Stimulated activated CD8-positive, alpha-beta memory T cell treated with anti-CD3 and anti-CD28 coated beads, Interleukin-12 subunit alpha, Interleukin-12 subunit beta, amount 100 ng/mL, for 24 hours (primary cell): ENCODE results near the gene INHBC.
"Not testable (repeated sequence)": the region's sequence is repeated elsewhere in the genome, so short reads cannot be mapped to it uniquely, and the experiment has no call there.

Experiments used
- DNase-seq: peaks from one replicate; pipeline ENCODE4 v3.0.0-alpha.2; 2020; ENCODE audit errors: extremely low read depth

Gene INHBC, protein sequence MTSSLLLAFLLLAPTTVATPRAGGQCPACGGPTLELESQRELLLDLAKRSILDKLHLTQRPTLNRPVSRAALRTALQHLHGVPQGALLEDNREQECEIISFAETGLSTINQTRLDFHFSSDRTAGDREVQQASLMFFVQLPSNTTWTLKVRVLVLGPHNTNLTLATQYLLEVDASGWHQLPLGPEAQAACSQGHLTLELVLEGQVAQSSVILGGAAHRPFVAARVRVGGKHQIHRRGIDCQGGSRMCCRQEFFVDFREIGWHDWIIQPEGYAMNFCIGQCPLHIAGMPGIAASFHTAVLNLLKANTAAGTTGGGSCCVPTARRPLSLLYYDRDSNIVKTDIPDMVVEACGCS

GRCh38 chr12:57434517-57435223 is at the start of gene INHBC:
Gene INHBC, plus strand, starts transcription at chr12:57434784. Its CDS starts 103 bp downstream, at chr12:57434887.
- DNase-seq, result no peak

GRCh38 chr12:57385586-57385985 is 49.0 kb upstream of the INHBC start:
- no peak for DNase-seq

GRCh38 chr12:57386187-57386720 is 48.3 kb upstream of the INHBC start:
- no peak for DNase-seq

DNA sequence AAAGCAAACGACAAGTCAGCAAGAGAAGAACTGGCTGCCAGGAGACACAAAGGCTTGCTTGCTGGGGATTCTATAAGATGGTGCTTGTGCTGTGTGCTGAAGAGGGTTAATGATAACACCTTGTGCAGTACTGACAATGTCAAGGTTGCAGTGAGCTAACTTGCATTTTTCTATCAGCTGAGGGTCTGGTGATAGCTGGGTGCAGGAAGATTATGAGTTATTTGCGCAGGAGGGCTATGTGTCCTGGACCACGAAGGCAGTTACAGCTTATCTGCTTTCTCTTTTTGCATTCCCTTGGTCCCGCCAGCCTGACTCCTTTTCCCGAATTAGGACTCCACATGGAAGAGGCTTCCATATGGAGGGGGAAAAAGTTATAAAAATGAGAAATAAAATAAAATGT is 46.2 kb upstream of the INHBC start:
- DNase-seq, result no peak

- no peak for DNase-seq
Observed at GRCh38 chr12:57389033-57389432, 45.6 kb upstream of the INHBC start.

- no peak for DNase-seq
Observed at GRCh38 chr12:57390174-57390573, 44.4 kb upstream of the INHBC start.

DNA sequence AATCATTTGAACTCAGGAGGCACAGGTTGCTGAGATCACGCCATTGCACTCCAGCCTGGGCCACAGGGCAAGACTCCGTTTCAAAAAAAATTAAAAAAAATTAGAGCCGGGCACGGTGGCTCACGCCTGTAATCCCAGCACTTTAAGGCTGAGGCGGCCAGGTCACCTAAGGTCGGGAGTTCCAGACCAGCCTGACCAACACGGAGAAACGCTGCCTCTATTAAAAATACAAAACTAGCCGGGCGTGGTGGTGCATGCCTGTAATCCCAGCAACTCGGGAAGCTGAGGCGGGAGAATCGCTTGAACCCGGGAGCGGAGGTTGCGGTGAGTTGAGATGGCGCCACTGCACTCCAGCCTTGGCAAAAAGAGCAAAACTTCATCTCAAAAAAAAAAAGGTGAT is 39.5 kb upstream of the INHBC start:
- DNase-seq, result no peak

GRCh38 chr12:57397441-57397840 is 37.1 kb upstream of the INHBC start:
- DNase-seq, result no peak

DNA sequence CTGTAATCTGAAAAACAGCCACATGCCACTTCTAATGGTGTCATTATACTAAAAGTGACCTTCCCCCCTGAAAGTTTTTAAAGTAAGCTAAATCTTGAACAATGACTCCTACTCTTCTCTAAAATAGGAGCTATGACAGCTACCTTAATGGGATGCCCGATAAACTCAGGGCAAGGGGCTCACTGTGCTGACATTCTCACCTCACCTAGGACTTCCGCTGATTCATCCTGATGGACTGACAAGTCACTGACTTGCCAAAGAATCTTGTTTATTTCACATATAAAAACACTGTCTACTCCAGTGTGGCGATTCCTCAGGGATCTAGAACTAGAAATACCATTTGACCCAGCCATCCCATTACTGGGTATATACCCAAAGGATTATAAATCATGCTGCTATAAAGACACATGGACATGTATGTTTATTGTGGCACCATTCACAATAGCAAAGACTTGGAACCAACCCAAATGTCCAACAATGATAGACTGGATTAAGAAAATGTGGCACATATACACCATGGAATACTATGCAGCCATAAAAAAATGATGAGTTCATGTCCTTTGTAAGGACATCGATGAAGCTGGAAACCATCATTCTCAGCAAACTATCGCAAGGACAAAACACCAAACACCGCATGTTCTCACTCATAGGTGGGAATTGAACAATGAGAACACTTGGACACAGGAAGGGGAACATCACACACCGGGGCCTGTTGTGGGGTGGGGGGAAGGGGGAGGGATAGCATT is 34.7 kb upstream of the INHBC start:
- DNase-seq, result not testable (repeated sequence)

GRCh38 chr12:57401165-57401564 is 33.4 kb upstream of the INHBC start:
- no peak for DNase-seq

GRCh38 chr12:57402156-57402555 is 32.4 kb upstream of the INHBC start:
- not testable (repeated sequence) for DNase-seq

DNA sequence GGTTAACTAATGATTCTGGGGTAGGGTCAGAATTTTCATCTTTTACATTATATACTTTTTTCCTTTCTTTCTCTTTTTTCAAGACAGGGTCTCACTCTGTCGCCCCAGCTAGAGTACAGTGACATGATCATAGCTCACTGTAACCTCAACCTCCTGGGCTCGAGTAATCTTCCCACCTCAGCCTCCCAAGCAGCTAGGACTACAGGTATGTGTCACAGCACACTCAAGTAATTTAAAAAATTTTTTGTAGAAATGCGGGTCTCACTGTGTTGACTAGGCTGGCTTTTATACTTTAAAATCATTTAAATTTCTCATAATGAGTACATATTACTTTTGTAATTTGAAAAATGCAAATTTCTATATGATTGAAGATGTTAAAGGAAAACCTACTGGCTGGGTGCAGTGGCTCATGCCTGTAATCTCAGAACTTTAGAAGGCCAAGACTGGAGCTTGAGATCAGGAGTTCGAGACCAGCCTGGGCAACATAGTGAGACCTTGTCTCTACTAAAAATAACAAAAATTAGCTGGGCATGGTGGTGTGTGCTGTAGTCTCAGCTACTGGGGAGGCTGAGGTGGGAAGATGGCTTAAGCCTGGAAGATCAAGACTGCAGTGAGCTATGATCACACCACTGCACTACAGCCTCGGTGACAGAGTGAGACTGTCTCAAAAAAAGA is 29.5 kb upstream of the INHBC start:
- DNase-seq, result peak; percentile 2

- DNase-seq, result no peak
Observed at GRCh38 chr12:57410534-57410933, 24.1 kb upstream of the INHBC start.

- DNase-seq, result not testable (repeated sequence)
Observed at GRCh38 chr12:57414160-57414559, 20.4 kb upstream of the INHBC start.

DNA sequence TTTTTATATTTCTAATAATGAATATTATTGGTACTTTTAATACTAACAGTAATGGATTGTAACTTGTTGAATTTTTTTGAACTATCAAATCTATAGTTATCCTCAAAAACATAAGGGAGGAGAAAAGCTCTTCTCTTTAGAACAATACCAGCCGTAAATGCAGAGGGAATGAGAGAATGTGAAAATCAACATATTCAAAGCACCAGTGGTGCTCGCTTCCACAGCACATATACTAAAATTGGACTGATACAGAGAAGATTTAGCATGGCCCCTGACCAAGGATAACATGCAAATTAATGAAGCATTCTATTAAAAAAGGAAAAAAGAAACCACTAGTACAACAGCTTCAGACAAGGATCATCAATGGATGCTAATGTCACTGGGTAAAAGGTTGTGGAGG is 19.5 kb upstream of the INHBC start:
- DNase-seq, result no peak

DNA sequence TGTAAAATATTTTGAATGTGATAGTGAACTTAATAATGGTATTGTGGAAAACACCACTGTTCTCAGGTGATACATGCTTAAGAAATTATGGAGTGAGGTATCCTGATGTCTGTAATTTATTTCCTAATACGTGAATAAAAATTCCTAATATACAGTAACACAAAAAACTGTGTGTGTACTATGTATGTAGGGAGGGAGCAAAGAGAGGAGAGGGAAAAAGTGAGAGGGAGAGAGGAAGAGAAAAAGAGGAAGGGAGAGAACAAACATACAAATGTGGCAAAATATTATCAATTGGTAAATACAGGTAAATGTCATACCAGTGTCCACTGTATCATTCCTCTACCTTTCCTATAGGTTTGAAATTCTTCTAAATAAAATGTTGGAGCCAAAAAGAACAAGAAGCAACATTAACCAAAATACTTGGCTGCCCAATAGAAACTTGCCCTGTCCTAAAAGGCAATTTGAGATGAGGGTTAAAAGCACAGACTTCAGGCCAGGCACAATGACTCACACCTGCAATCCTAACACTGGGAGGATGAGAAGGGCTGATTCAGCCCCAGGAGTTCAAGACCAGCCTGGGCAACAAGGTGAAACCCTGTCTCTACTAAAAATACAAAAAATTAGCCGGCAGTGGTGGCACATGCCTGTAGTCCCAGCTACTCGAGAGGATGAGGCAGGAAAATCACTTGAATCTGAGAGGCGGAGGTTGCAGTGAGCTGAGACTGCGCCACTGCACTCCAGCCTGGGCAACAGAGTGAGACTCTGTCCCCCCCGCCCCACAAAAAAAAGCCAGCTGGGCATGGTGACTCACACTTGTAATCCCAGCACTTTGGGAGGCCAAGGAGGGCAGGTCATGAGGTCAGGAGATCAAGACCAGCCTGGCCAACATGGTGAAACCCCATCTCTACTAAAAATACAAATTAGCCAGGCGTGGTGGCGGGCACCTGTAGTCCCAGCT is 18.3 kb upstream of the INHBC start:
- DNase-seq, result no peak

DNA sequence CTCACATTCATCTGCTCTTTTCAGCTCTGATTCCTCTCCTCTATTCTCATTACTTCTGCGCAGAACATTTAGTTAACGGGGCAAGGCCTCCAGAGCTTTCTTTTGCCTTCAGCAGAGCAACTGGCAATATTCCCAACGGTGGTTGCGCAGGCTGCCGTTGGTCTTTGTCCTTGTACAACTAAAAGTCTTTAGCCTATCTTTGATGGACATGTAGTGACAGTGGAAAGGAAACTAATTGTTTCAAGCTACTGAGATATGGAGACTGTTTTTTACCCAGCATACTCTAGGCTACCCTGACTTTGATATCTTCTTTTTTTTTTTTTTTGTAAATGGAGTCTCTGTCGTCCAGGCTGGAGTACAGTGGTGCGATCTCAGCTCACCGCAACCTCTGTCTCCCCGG is 16.3 kb upstream of the INHBC start:
- DNase-seq, result no peak

DNA sequence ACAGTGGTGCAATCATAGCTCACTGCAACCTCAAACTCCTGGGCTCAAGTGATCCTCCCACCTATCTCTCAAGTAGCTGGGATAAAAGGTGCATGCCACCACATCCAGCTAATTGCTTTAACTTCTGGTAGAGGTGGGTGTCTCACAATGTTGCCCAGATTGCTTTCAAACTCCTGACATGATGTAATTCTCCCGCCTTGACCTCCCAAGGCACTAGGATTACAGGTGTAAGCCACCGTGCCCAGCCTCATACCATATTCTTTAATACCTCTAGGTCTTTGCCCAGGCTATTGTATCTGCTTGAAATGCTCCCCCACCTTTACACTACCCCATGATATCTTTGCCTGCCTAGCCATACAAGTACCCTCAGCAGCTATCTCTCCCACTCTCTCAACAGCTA is 15.1 kb upstream of the INHBC start:
- no peak for DNase-seq

DNA sequence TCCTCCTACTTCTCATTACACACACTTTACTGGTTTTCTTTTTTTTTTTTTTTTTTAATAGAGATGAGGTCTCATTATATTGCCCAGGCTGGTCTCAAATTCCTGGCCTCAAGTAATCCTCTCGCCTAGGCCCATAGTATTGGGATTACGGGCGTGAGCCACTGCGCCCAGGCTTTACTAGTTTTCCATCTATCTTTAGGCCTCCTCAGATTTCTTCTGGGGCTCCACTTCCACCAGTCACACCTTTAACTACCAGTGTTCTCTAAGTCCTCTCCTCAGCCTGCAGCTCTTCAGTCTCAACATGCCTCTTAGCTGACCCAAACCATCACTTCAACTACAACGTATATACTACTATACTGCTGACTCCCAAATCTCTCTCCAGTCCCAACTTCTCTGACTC is 14.1 kb upstream of the INHBC start:
- DNase-seq, result no peak

- DNase-seq, result not testable (repeated sequence)
Observed at GRCh38 chr12:57426948-57427347, 7.6 kb upstream of the INHBC start.

GRCh38 chr12:57428965-57429364 is 5.6 kb upstream of the INHBC start:
- no peak for DNase-seq
